Measurements from ENCODE around the gene AGPAT3.

Gene AGPAT3

GRCh38 chr21:43983390-43983789 is 118.4 kb downstream of the AGPAT3 start (continued):
- TF ChIP-seq, protein P1, sequence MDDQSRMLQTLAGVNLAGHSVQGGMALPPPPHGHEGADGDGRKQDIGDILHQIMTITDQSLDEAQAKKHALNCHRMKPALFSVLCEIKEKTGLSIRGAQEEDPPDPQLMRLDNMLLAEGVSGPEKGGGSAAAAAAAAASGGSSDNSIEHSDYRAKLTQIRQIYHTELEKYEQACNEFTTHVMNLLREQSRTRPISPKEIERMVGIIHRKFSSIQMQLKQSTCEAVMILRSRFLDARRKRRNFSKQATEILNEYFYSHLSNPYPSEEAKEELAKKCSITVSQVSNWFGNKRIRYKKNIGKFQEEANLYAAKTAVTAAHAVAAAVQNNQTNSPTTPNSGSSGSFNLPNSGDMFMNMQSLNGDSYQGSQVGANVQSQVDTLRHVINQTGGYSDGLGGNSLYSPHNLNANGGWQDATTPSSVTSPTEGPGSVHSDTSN (CRISPR knock-in tag; IDR thresholded peaks at IDR 0.05): no peak

- POLR2A ChIA-PET: interaction anchor here (0.7 kb wide), 1 partner anchor 1906 kb away, joined by 3 read pairs; no protein-coding TSS in a partner anchor
- H3K4me1 ChIP-seq (ENCODE audit: control insufficient read depth, insufficient read depth, low read length): no peaks in the 10 kb centered on the region
Measured at GRCh38 chr21:43983860-43984420, 118.9 kb downstream of the AGPAT3 start.

DNA sequence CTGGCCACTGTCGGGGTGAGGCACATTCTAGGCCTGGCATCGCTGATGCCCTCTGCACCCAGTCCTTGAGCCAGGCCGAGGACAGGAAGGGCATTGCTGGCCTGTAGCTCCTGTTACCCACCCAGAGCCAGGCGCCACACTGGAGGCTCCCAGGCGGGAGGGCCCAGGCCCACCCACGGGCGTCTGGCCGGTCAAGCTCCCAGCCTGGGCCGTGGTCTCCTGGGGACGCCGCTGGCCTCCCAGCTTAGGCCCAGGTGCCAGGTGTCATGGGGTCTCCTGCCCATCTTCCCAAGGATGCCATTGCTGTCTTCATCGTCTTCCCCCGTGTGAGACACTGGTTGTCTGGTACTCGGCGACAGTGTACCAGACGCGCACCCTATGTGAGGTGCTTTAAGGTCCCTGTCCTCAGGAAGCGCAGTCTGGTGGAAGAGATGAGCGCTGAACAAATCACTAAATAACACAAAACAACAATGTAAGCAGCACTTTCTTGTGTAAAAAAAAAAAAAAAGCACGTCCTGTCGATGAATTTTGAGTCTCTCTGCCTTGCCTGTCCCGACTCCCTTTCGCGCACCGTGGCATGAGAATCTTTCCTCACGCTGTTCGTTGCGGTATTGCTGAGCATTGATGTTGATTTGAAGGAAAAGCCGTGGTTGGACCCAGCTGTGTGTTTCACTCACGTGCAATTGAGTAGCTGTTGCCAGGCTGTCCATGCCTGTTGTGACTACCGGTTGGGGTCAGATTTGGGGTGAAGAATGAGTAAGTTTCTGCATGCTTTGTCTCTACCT is 120.1 kb downstream of the AGPAT3 start:
- TF ChIP-seq YY1 (tag by site-specific recombination; IDR thresholded peaks at IDR 0.05): no peak
- H3K36me3 ChIP-seq (ENCODE audit: control insufficient read depth in 2 of 2, insufficient read depth in 1 of 2, low read length in 2 of 2): peaks cover 0 to 22% of the 10 kb centered on the region in 2 experiments; a peak in 1 of 3 replicates
- ChIA-PET CTCF (interaction anchor here (0.6 to 1.0 kb wide), 3 partner anchors 9 to 21 kb away, joined by 3 to 6 read pairs (median 4); no protein-coding TSS in a partner anchor), POLR2A (interaction anchor here (0.7 kb wide), 1 partner anchor 1905 kb away, joined by 3 read pairs; no protein-coding TSS in a partner anchor)
- H3K4me1 ChIP-seq (ENCODE audit: control insufficient read depth, insufficient read depth, low read length): no peaks in the 10 kb centered on the region
- H3K9me3 ChIP-seq (ENCODE audit: control insufficient read depth, insufficient read depth, low read depth, low read length): no peaks in the 10 kb centered on the region
- peak overlapping the region; percentile 24; the same call in 1 of the 2 replicates for H3K27ac ChIP-seq (ENCODE audit: extremely low read depth, low read depth, low read length)
- H3K4me3 ChIP-seq (ENCODE audit: low read depth, low read length): no peak overlapping the region

More at GRCh38 chr21:43983860-43984420, 118.9 kb downstream of the AGPAT3 start:
- CTCF ChIA-PET: interaction anchor here (0.6 to 1.0 kb wide), 3 partner anchors 8 to 1185 kb away, joined by 3 to 4 read pairs (median 3); no protein-coding TSS in a partner anchor
- H3K9me3 ChIP-seq (ENCODE audit: control insufficient read depth, insufficient read depth, low read depth, low read length): no peaks in the 10 kb centered on the region
- H3K36me3 ChIP-seq (ENCODE audit: control insufficient read depth in 2 of 2, insufficient read depth in 1 of 2, low read length in 2 of 2): peaks cover 0 to 26% of the 10 kb centered on the region in 2 experiments; a peak in 1 of 3 replicates
- H3K4me3 ChIP-seq (ENCODE audit: low read depth, low read length): no peak overlapping the region
- H3K27ac ChIP-seq (ENCODE audit: extremely low read depth, low read depth, low read length): no peak overlapping the region
- no peak for TF ChIP-seq MZF1 (tag by site-specific recombination; IDR thresholded peaks at IDR 0.05; ENCODE audit: borderline replicate concordance)
- no peak for TF ChIP-seq SP2 (tag by site-specific recombination; IDR thresholded peaks at IDR 0.05)
- TF ChIP-seq ZNF660 (tag by site-specific recombination; IDR thresholded peaks at IDR 0.05): no peak
- TF ChIP-seq EGR2 (tag by site-specific recombination; IDR thresholded peaks at IDR 0.05; ENCODE audit: low read depth): peak; percentile 79
- TF ChIP-seq, protein P1 (CRISPR knock-in tag; IDR thresholded peaks at IDR 0.05): no peak
- peak; percentile 84 for TF ChIP-seq ZFHX2 (tag by site-specific recombination; conservative IDR thresholded peaks at IDR 0.05)

DNA sequence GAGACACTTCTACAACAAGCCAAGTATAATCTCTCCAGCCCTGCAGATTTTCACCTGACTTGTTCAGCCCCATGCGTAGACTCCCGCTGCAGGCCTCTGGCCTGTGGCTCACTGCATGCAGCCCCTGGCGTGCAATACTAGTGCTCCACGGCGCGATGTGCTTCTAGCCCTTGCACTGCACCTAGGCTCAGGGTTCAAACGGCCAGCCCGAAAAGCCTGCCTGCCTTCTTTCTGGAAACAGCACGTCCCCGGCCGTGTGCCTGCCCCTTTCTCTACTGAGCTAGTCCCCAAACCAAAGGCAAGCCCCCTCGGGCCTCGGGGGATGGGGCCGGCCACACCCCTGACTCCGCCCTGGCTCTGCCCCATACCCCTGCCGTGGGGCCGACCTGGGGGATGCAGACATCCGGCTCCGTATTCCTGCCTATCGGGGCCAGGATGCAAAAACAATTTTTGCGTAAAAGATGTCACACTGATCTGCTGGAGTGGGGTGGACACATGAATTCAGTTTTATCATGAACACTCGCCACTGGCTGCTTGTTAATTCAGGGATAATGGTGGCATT is 120.7 kb downstream of the AGPAT3 start:
- no peaks in the 10 kb centered on the region for H3K9me3 ChIP-seq (ENCODE audit: control insufficient read depth, insufficient read depth, low read depth, low read length)
- ChIA-PET POLR2A (no interaction called here), CTCF (interaction anchor here (0.6 kb wide), 2 partner anchors 11 to 20 kb away, joined by 3 to 6 read pairs; no protein-coding TSS in a partner anchor)
- H3K27ac ChIP-seq (ENCODE audit: extremely low read depth, low read depth, low read length): no peak overlapping the region
- H3K4me1 ChIP-seq (ENCODE audit: control insufficient read depth, insufficient read depth, low read length): no peaks in the 10 kb centered on the region
- H3K36me3 ChIP-seq (ENCODE audit: control insufficient read depth in 2 of 2, insufficient read depth in 1 of 2, low read length in 2 of 2): peaks cover 0 to 17% of the 10 kb centered on the region in 2 experiments; a peak in 1 of 3 replicates
- no peak overlapping the region for H3K4me3 ChIP-seq (ENCODE audit: low read depth, low read length)
- TF ChIP-seq ZBTB6 (tag by site-specific recombination; IDR thresholded peaks at IDR 0.05) (no peak), KLF8 (tag by site-specific recombination; IDR thresholded peaks at IDR 0.05) (peak; percentile 68; the same call in 1 of the 2 replicates), SP7 (tag by site-specific recombination; IDR thresholded peaks at IDR 0.05) (0 out of 2 replicates have a peak, but pooled peaks have one; percentile 12), KLF1 (tag by site-specific recombination; IDR thresholded peaks at IDR 0.05) (peak; percentile 83)
- TF ChIP-seq, protein P2, sequence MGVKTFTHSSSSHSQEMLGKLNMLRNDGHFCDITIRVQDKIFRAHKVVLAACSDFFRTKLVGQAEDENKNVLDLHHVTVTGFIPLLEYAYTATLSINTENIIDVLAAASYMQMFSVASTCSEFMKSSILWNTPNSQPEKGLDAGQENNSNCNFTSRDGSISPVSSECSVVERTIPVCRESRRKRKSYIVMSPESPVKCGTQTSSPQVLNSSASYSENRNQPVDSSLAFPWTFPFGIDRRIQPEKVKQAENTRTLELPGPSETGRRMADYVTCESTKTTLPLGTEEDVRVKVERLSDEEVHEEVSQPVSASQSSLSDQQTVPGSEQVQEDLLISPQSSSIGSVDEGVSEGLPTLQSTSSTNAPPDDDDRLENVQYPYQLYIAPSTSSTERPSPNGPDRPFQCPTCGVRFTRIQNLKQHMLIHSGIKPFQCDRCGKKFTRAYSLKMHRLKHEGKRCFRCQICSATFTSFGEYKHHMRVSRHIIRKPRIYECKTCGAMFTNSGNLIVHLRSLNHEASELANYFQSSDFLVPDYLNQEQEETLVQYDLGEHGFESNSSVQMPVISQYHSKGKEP (tag by site-specific recombination; IDR thresholded peaks at IDR 0.05): peak; percentile 71
